ENCODE results near the gene JMJD8. TPM values are rescaled to one million over a fixed set of nuclear protein-coding genes. Genes with fewer than 3 reads are reported as not detected.

JMJD8 gene
- total and polyA plus RNA-seq, 9 of the 15 experiments (the other 6 are each of a cell fraction or from before 2014, with no cell fraction given): 1.2 to 50.6 (median 29.3) TPM

GRCh38 chr16:720447-720989 is 36.4 kb upstream of the JMJD8 start (continued):
- no peak for TF ChIP-seq NCOA4 (IDR thresholded peaks at IDR 0.05; ENCODE audit: partially characterized antibody)
- TF ChIP-seq ZNF121 (CRISPR knock-in tag; conservative IDR thresholded peaks at IDR 0.05): no peak
- TF ChIP-seq HCFC1 (IDR thresholded peaks at IDR 0.05; ENCODE audit: low read depth, low read length): no peak
- TF ChIP-seq TAF7 (tag; IDR thresholded peaks at IDR 0.05): no peak
- no peak for TF ChIP-seq ZBTB11 (CRISPR knock-in tag; IDR thresholded peaks at IDR 0.05)
- TF ChIP-seq TFAP4 (CRISPR knock-in tag; IDR thresholded peaks at IDR 0.05; ENCODE audit: borderline replicate concordance): peak; percentile 61
- no peak for TF ChIP-seq ZNF23 (CRISPR knock-in tag; IDR thresholded peaks at IDR 0.05)
- no peak for TF ChIP-seq TEAD4 (IDR thresholded peaks at IDR 0.05; ENCODE audit: low read length)
- TF ChIP-seq TEAD4 (CRISPR knock-in tag; IDR thresholded peaks at IDR 0.05; ENCODE audit: borderline replicate concordance): no peak
- no peak for TF ChIP-seq ID3 (CRISPR knock-in tag; IDR thresholded peaks at IDR 0.05)
- TF ChIP-seq ID3 (tag; IDR thresholded peaks at IDR 0.05): no peak
- TF ChIP-seq FOXK2 (conservative IDR thresholded peaks at IDR 0.05 in 1 of 2, IDR thresholded peaks at IDR 0.05 in 1 of 2; ENCODE audit: low read depth in 2 of 2): no peak
- TF ChIP-seq SP2 (IDR thresholded peaks at IDR 0.05; ENCODE audit: extremely low read depth, low read depth, low read length, poor library complexity, severe bottlenecking): no peak
- TF ChIP-seq NFRKB (IDR thresholded peaks at IDR 0.05; ENCODE audit: low read depth): no peak
- TF ChIP-seq POLR3G (IDR thresholded peaks at IDR 0.05; ENCODE audit: extremely low read depth, insufficient read length, insufficient replicate concordance): no peak
- no peak; the same call in 1 of the 2 replicates for TF ChIP-seq ZNF589 (CRISPR knock-in tag; IDR thresholded peaks at IDR 0.05; ENCODE audit: low read depth)
- TF ChIP-seq FOXJ3 (CRISPR knock-in tag; IDR thresholded peaks at IDR 0.05): no peak
- TF ChIP-seq CBX2 (IDR thresholded peaks at IDR 0.05; ENCODE audit: insufficient read depth, low read length, poor library complexity, severe bottlenecking): no peak
- TF ChIP-seq ZNF785 (CRISPR knock-in tag; IDR thresholded peaks at IDR 0.05): no peak
- TF ChIP-seq PYGO2 (tag; IDR thresholded peaks at IDR 0.05): no peak
- TF ChIP-seq PTBP1 (IDR thresholded peaks at IDR 0.05; ENCODE audit: low read depth, low read length): 0 out of 2 replicates have a peak, but pooled peaks have one; percentile 55
- TF ChIP-seq TCF7L2 (IDR thresholded peaks at IDR 0.05; ENCODE audit: low read depth, low read length): no peak
- TF ChIP-seq RBFOX2 (IDR thresholded peaks at IDR 0.05; ENCODE audit: low read depth, low read length): no peak
- no peak for TF ChIP-seq SMARCC2 (IDR thresholded peaks at IDR 0.05; ENCODE audit: low read depth)

All from K562 (cell line).